IPS DF 4.7 (cell line): ENCODE data around the gene AGO1.
"Not testable (repeated sequence)": the region's sequence is repeated elsewhere in the genome, so short reads cannot be mapped to it uniquely, and the experiment has no call there.

Experiments used
- DNase-seq: peaks from one replicate; pipeline ENCODE4 v3.0.0-alpha.2; 2013; ENCODE audit warnings: low spot score; ENCODE audit errors: extremely low read depth

Gene AGO1

GRCh38 chr1:35915693-35916092 is 32.7 kb downstream of the AGO1 start:
- no peak for DNase-seq

DNA sequence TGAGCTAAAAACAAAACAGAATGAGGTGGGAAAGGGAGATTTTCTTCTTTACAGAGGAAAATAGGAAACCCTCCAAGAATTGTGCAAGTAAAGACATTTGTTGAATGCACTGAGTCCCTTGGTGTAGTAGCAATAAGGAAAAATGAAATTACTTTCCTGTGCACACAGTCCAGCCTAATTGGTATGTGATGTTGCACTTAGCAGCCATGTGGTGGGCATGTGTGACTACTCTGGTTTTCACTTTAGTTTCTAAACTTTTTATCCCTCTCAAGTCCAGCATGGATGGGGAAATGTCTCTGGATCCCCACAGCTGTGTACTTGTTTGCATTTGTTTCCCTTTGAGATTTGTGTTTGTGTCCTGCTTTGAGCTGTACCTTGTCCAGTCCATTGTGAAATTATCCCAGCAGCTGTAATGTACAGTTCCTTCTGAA is 40.8 kb downstream of the AGO1 start:
- DNase-seq: no peak

DNA sequence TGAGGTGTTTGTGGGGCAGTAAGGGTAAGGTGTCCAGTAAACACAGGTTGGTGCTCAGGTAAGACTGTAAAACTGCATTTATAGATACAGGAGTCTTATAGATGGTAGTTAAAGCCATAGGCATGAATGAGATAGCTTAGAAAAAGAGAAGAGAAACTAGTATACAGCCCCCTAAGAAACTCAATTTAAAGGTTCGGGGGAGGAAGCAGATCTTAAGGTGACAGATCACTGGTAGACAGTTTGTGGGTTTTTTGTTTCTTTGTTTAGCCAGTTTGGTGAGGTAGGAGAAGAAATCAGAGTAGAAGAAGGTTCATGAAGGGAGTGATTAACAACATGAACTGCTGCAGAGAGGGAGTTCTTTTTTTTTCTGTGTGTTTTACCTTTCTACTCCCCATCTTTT is 41.8 kb downstream of the AGO1 start:
- no peak for DNase-seq

GRCh38 chr1:35925741-35926140 is 42.7 kb downstream of the AGO1 start:
- no peak for DNase-seq

GRCh38 chr1:35927472-35927871 is 44.5 kb downstream of the AGO1 start:
- DNase-seq: no peak

DNA sequence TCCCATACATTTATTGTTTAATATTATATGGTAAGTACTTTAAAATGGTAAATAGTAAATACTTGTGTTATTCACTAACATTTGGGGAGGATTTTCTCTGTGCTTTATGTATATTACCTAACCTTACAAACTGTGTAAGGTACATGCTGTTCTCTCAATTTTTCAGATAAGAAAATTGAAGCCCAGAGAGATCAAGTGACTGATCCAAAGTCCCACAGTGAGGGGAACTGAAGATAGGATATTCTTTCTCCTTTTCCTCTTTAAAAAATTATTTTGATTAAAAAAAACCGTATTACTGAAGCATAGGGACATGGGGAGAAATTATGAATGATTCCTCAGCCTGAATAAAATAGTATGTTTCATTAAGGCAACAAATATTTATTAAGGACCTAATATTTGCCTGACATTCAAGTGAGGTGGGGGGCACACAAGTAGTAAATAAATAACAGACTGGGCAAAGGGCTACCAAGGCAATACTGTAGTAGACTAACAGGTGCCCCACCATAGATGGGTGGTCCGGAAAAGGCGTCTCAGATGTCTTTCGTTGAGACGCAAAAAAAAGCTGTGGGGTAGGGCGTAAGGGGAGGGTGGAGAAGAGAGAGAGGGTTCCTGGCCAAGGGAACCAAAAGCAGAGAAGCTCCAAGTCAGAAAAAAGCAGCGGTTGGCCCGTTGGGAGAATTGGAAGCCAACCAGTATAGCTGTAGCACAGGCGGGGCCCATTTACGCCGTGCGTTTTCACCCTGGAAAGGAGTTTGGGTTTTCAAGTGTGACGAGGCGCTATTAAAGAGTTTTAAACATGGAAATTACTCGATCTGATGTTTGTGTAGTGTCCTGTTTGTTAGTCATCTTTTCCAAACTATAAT is 47.0 kb downstream of the AGO1 start:
- DNase-seq: peak; percentile 30

DNA sequence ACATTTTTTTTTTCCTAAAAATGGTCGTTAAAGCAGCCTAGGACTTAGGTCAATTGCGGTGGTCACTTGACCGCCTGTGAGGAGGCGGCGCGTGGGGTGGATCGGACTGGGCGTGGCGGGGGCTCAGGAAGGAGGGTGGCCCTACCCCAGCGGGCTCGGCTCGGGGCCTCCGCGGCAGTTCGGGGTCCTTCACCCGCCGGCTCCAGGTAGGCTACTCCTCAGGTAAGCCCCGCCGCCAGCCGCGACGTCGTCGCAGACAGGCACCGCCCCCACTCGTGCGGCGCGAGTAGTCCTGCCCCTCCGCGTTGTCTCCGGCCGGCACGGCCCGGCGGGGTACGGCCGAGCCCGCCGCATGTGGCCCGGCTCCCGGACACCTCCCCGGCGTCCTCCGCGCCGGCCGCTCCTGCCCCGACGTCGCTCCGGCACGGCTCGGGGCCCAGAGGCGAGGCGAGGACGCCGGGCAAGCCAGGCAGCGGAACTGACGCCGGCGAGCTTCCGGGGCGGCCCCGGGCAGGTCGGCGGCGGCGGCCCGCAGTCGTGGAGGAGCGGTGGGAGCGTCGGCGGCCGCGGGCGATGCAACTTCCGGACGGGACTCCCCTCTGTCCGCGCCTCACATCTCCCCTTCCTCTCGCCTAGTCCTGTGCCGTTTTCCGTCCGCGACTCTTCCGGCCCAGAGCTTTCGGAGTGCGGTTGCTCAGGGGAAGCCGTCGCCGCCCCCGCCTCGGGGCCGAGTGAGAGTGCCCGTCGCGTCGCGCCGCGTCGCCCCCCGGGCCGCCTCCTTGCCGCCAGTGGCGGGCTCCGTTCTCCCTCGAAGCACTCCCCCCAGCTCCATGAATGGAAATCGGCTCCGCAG is 47.8 kb downstream of the AGO1 start, which contains the start of gene AGO3:
Gene AGO3, plus strand, starts transcription at position 513 of the 853 bp plus-strand sequence. Its CDS starts 322 bp downstream, at position 835.
- peak; percentile 30 for DNase-seq

DNA sequence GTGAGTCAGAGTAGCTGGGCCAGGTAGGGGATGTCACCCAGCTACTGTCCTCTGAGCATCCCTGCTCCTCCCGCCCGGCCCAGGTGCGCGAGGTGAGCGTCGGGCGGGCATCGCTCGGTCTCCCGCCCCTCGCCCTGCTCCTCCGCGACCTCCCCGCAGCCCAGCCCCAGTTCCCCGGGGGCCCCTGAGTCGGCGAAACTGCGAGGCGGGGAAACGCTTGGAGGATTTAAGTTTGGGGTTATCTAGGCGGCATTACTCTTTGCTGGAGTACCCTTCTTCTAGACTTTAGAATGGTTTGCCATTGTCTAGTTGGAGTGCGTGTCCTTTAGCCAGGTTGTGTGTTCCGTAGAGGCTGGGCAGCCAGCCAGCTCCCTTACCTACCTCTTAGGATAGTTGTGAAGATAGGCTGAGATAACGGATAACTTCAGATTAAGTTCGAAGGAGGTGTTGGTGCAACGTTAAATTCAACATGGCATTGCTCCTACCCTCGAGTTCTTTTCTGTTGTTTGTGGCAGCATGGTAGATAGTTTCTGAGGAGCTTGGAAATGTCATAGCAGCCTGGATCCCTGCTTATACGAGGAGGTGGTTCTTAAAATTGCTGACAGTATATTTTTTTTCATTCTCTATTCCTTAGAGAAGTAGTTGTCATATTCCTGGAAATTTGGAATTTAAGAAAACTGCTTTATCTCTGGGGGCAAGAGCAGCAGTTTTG is 48.6 kb downstream of the AGO1 start:
- no peak for DNase-seq

- DNase-seq: no peak
Measured at GRCh38 chr1:35932158-35932636, 49.2 kb downstream of the AGO1 start.

DNA sequence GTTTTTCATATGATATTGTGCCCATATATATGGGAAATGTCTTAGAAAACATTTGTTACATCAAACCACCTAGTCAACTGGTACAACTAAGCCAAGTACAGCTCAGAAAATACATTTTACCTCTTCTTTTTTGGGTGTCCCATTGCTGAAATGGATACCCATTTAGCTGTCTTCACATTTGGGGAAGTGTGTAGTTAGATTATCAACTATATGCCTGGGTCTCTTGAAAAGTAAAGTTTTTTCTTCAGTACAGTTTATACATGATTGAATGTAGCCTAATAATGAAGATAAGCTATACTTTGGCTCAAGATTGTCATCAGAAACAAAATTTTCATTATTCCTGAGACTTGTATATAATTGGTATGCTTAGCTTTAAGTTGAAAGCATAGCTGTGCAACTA is 49.9 kb downstream of the AGO1 start:
- no peak for DNase-seq

GRCh38 chr1:35935442-35936388 is 52.7 kb downstream of the AGO1 start:
- no peak for DNase-seq

GRCh38 chr1:35936838-35937237 is 53.8 kb downstream of the AGO1 start:
- no peak for DNase-seq

GRCh38 chr1:35939484-35939883 is 56.5 kb downstream of the AGO1 start:
- no peak for DNase-seq

- DNase-seq: no peak
Measured at GRCh38 chr1:35945327-35945726, 62.3 kb downstream of the AGO1 start.

GRCh38 chr1:35947547-35947946 is 64.5 kb downstream of the AGO1 start:
- no peak for DNase-seq

GRCh38 chr1:35958558-35958957 is 75.5 kb downstream of the AGO1 start:
- no peak for DNase-seq

DNA sequence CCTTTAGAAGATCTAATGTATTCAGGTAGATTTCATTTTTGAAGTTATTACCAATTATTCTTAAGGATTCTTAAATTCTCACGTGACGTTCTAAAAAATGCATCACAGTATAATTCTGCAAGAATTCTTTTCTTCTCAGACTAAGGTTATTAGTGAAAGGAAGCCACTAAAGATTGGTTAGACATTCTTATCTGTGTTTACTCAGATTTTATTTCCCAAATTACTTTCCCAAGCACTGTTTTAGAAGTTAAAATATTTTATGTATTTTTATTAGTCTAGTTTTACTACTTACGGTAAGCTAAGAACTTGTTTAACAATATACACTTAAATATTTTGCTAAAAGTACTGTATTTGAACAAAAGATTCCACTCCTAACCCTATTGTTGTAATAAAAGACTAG is 76.3 kb downstream of the AGO1 start:
- DNase-seq: no peak

DNA sequence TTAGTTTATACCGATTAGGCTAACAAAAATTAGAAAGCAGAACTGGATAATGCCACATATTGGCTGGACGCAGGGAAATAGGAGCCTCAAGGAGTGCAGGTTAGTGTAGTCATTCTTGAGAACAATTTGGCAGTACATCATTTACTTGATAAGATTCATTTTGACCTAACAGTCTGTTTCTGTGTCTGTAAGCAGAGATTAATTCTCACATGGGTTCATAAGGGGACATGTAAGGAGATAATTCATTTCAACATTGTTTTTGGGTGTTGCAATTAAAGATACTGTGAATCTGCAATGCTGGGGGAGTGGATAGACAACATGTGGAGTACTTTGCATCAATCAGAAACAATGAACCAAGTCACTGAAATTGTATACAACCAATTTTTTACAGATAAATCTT is 79.9 kb downstream of the AGO1 start:
- DNase-seq: no peak

DNA sequence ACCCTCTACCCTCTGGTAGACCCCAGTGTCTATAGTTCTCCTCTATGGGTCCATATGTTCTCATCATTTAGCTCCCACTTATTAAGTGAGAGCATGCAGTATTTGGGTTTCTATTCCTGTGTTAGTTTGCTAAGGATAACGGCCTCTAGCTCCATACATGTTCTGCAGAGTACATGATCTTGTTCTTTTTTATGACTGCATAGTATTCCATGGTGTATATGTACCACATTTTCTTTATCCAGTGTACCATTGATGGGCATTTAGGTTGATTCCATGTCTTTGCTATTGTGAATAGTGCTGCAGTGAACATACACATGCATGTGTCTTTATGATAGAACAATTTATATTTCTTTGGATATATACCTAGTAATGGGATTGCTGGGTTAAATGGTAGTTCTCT is 81.3 kb downstream of the AGO1 start:
- DNase-seq: not testable (repeated sequence)

- no peak for DNase-seq
Measured at GRCh38 chr1:35968396-35968795, 85.4 kb downstream of the AGO1 start.
